Skeletal muscle satellite cell (primary cell): ENCODE measurements around the gene TNNI2. TPM values are rescaled to one million over a fixed set of nuclear protein-coding genes. Genes with fewer than 3 reads are reported as not detected.
"Not testable (repeated sequence)": the region's sequence is repeated elsewhere in the genome, so short reads cannot be mapped to it uniquely, and the experiment has no call there.

Experiments used
- H3K27me3 ChIP-seq: 2 replicates; pipeline ENCODE4 v1.7.0; 2013; ENCODE audit warnings: low read length; ENCODE audit not compliant: control insufficient read depth, insufficient read depth
- H3K36me3 ChIP-seq: 2 replicates; pipeline ENCODE4 v1.7.0; 2013; ENCODE audit warnings: mild to moderate bottlenecking, control low read depth, low read length; ENCODE audit not compliant: insufficient read depth
- H3K4me1 ChIP-seq: 2 replicates; pipeline ENCODE4 v1.7.0; 2013; ENCODE audit warnings: low read length; ENCODE audit not compliant: control insufficient read depth, insufficient read depth
- H3K4me2 ChIP-seq: 2 replicates; pipeline ENCODE4 v1.7.0; 2013; ENCODE audit warnings: mild to moderate bottlenecking, low read length
- H3K4me3 ChIP-seq: 2 replicates; pipeline ENCODE4 v1.7.0; 2013; ENCODE audit warnings: low read length
- H3K9ac ChIP-seq: 2 replicates; pipeline ENCODE4 v1.7.0; 2013; ENCODE audit warnings: mild to moderate bottlenecking, low read depth, low read length, moderate library complexity
- H3K9me3 ChIP-seq: replicated peaks from 2 replicates; pipeline ENCODE4 v1.7.0; 2013; ENCODE audit warnings: mild to moderate bottlenecking, control low read depth, low read length
- total RNA-seq: library from RNA; depleted of rRNA; stranded (reverse); fragments of >200 nt; gene quantifications from 2 replicates; pipeline ENCODE4 v1.2.3, GENCODE V29; 2012; rRNA removed

TNNI2 gene
- 0.87 TPM in 1 of 2 replicates, not detected in the other for total RNA-seq

- Histone ChIP-seq H3K27me3 (no peaks in the 10 kb centered on the region), H3K9ac (no peak within 1 kb of the TSS), H3K36me3 (no peaks in the 10 kb centered on the region), H3K9me3 (no peaks in the 10 kb centered on the region), H3K4me3 (no peak within 1 kb of the TSS), H3K4me2 (peak within 1 kb of the TSS; percentile 39), H3K4me1 (peaks cover 3% of the 10 kb centered on the region)
Measured at GRCh38 chr11:1838426-1839144, at the start of gene TNNI2. TSS of gene TNNI2 (plus strand) at chr11:1838981. CDS start at chr11:1839697, 716 bp downstream.

DNA sequence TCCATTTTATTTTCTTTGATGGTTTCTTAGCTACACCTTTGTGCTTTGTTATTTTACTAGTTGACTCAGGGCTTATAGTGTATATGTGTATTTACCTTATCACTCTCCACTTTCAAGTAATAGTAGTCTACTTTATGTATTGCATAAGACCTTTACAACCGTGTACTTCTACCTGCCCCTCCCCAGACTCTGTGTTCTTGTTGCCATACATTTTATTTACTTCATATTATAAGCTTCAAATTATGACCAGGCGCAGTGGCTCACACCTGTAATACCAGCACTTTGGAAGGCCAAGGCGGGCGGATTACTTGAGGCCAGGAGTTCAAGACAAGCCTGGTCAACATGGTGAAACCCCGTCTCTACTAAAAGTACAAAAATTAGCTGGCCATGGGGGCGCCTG is 46.9 kb upstream of the TNNI2 start:
- Histone ChIP-seq H3K36me3 (no peaks in the 10 kb centered on the region), H3K9ac (no peak overlapping the region)

DNA sequence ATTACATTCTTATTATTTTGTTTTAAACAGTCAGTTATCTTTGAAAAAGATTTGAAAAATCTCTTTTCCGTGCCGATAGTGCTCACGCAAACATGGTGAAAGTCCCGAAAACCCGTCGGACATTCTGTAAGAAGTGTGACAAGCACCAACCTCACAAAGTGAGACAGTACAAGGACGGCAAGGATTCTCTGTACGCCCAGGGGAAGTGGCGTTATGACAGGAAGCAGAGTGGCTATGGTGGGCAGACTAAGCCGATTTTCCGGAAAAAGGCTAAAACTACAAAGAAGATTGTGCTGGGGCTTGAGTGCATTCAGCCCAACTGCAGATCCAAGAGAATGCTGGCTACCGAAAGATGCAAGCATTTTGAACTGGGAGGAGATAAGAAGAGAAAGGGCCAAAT is 46.3 kb upstream of the TNNI2 start:
- Histone ChIP-seq H3K9me3 (no peaks in the 10 kb centered on the region), H3K4me1 (no peaks in the 10 kb centered on the region), H3K36me3 (no peaks in the 10 kb centered on the region), H3K4me3 (no peak overlapping the region), H3K4me2 (no peak overlapping the region), H3K9ac (no peak overlapping the region), H3K27me3 (peaks cover 31% of the 10 kb centered on the region)

More for the DNA sequence above, 46.9 kb upstream of the TNNI2 start:
- Histone ChIP-seq H3K4me3 (no peak overlapping the region), H3K27me3 (peaks cover 30% of the 10 kb centered on the region), H3K4me2 (no peak overlapping the region), H3K4me1 (no peaks in the 10 kb centered on the region), H3K9me3 (no peaks in the 10 kb centered on the region)

DNA sequence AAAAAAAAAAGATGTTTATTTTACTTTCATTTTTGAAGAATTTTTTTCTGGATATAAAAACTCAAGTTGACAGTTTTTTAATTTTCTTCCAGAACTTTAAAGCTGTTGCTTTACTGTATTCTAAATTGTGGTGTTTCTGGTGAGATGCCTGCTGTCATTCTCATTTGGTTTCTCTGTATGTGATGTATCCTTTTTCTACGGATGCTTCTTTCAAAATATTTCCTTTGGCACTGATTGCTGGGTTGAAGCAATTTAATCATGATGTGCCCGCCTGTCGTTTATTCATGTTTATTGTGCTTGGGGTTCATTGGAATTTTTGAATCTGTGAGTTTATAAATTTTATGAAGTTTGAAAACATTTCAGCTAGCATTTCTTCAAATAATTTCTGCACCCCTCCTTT is 45.7 kb upstream of the TNNI2 start:
- no peaks in the 10 kb centered on the region for H3K4me1 ChIP-seq
- peak overlapping the region; percentile 20 for H3K4me3 ChIP-seq
- H3K9ac ChIP-seq: no peak overlapping the region
- no peaks in the 10 kb centered on the region for H3K36me3 ChIP-seq
- H3K27me3 ChIP-seq: peaks cover 32% of the 10 kb centered on the region
- peak overlapping the region; percentile 58 for H3K4me2 ChIP-seq
- no peaks in the 10 kb centered on the region for H3K9me3 ChIP-seq

- Histone ChIP-seq H3K27me3 (peaks cover 35% of the 10 kb centered on the region), H3K4me1 (no peaks in the 10 kb centered on the region), H3K4me2 (no peak overlapping the region), H3K9ac (no peak overlapping the region), H3K4me3 (no peak overlapping the region), H3K36me3 (no peaks in the 10 kb centered on the region), H3K9me3 (no peaks in the 10 kb centered on the region)
Measured at GRCh38 chr11:1796413-1797011, 42.3 kb upstream of the TNNI2 start.

- Histone ChIP-seq H3K9me3 (no peaks in the 10 kb centered on the region), H3K27me3 (peaks cover 29% of the 10 kb centered on the region), H3K9ac (no peak overlapping the region), H3K36me3 (no peaks in the 10 kb centered on the region), H3K4me3 (no peak overlapping the region), H3K4me2 (no peak overlapping the region), H3K4me1 (no peaks in the 10 kb centered on the region)
Measured at GRCh38 chr11:1797391-1798125, 41.2 kb upstream of the TNNI2 start.

DNA sequence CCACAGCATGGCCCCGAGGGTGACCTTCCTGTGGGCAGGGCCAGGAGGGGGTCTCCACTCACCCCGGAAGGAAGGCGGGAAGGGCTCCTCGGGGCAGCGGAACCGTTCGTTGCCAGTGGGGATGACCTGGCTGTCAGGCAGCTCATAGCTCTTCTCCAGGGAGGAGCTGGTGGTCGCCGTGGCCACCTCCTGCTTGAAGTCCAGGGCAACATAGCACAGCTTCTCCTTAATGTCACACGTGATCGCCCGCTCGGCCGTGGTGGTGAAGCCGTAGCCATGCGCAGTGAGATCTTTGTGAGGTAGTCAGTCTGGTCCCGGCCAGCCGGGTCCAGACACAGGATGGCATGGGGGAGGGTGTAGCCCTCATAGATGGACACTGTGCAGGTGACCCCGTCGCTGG is 35.5 kb upstream of the TNNI2 start:
- Histone ChIP-seq H3K4me3 (no peak overlapping the region), H3K36me3 (no peaks in the 10 kb centered on the region), H3K9ac (no peak overlapping the region), H3K4me2 (no peak overlapping the region), H3K9me3 (no peaks in the 10 kb centered on the region), H3K4me1 (no peaks in the 10 kb centered on the region), H3K27me3 (peaks cover 30% of the 10 kb centered on the region)

DNA sequence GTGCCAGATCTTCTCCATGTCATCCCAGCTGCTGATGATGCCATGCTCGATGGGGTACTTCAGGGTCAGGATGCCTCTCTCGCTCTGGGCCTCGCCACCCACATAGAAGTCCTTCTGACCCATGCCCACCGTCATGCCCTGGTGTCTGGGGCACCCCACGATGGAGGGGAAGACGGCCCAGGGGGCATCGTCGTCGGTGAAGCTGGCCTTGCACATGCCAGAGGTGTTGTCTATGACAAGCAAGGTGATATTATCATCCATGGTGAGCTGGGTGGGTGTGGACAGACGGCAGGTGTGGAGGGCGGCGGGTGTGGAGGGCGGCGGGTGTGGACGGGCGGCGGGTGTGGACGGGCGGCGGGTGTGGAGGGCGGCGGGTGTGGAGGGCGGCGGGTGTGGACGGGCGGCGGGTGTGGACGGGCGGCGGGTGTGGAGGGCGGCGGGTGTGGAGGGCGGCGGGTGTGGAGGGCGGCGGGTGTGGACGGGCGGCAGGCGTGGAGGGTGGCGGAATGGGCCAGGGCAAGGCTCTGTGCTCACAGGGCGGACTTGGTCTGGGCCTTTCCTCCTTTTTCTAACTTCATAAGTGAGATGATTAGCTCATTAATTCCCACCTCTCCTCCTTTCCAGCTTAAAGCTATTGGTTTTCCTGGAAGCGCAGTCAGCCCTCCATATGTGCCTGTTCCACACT is 34.8 kb upstream of the TNNI2 start:
- H3K4me1 ChIP-seq, H3K9me3 ChIP-seq, H3K9ac ChIP-seq, H3K4me3 ChIP-seq, H3K36me3 ChIP-seq, H3K4me2 ChIP-seq: not testable (repeated sequence)
- peaks cover 30% of the 10 kb centered on the region for H3K27me3 ChIP-seq

DNA sequence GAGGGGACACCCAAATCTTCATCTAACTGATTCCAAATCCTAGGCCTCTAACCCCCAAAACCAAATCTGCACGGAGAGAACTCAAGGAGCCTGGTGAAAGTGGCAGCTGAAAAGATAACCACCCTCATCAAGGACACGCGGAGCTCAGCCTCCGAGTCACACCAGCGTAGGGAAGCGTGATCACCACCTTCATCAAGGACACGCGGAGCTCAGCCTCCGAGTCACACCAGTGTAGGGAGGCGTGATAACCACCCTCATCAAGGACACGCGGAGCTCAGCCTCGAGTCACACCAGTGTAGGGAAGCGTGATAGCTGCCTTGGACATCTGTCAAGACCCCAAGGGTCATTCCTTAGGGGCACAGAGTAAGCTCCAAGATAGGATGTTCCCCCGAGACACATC is 33.3 kb upstream of the TNNI2 start:
- Histone ChIP-seq H3K4me1 (no peaks in the 10 kb centered on the region), H3K27me3 (peaks cover 31% of the 10 kb centered on the region), H3K9ac (no peak overlapping the region), H3K36me3 (no peaks in the 10 kb centered on the region), H3K4me3 (no peak overlapping the region), H3K4me2 (no peak overlapping the region), H3K9me3 (no peaks in the 10 kb centered on the region)

- Histone ChIP-seq H3K9ac (no peak overlapping the region), H3K4me3 (no peak overlapping the region), H3K36me3 (no peaks in the 10 kb centered on the region), H3K4me1 (no peaks in the 10 kb centered on the region), H3K4me2 (no peak overlapping the region), H3K27me3 (peaks cover 30% of the 10 kb centered on the region), H3K9me3 (peaks cover 4% of the 10 kb centered on the region)
Measured at GRCh38 chr11:1807264-1807995, 31.4 kb upstream of the TNNI2 start.

- no peaks in the 10 kb centered on the region for H3K4me1 ChIP-seq
- no peak overlapping the region for H3K4me2 ChIP-seq
- peaks cover 4% of the 10 kb centered on the region for H3K9me3 ChIP-seq
- H3K9ac ChIP-seq: no peak overlapping the region
- H3K27me3 ChIP-seq: peaks cover 37% of the 10 kb centered on the region
- no peak overlapping the region for H3K4me3 ChIP-seq
- H3K36me3 ChIP-seq: no peaks in the 10 kb centered on the region
Measured at GRCh38 chr11:1810761-1811160, 28.0 kb upstream of the TNNI2 start.
